A549 (cell line): ENCODE results near the gene TPP2. TPM values are rescaled to one million over a fixed set of nuclear protein-coding genes. Genes with fewer than 3 reads are reported as not detected.

ENCODE experiments used
- ATAC-seq, 2 experiments: fragments of 200-7000 bp in 1 of 2; fragments of >200 bp in 1 of 2; cut with Nextera tagmentation in 1 of 2; cut with Tn5 transposase in 1 of 2; 3 replicates each; pipeline versions ENCODE4 v1.8.0 to v1.9.1; 2018 to 2020; ENCODE audit warnings: mild to moderate bottlenecking in 1 of 2, moderate library complexity in 1 of 2
- CTCF ChIA-PET: fragments of 300-600 bp; sonication (Branson Sonifier 250); formaldehyde crosslinking; extraction: SDS; loops from one replicate; lab custom pipeline; 2021; ENCODE audit warnings: antibody characterized with exemption, inconsistent platforms; lab: Yijun Ruan, JAX
- POLR2A ChIA-PET: fragments of 350-600 bp; formaldehyde crosslinking; extraction: SDS; loops from one replicate; lab custom pipeline; 2021; ENCODE audit warnings: antibody characterized with exemption, inconsistent platforms; lab: Yijun Ruan, JAX
- DNase-seq, 2 experiments: peaks; one replicate each; pipeline versions ENCODE4 v3.0.0 to v3.0.0-alpha.2; 2011 to 2016; ENCODE audit warnings: low read depth in 1 of 2, low spot score in 1 of 2
- FAIRE-seq: peaks from 2 replicates; lab custom pipeline; 2011; peaks lifted over from hg19 to GRCh38; lab: Jason Lieb, UNC
- H3K27ac ChIP-seq, 2 experiments: fragments of >200 bp; sonication (Bioruptor Twin); formaldehyde crosslinking; 3 replicates each; pipeline ENCODE4 v1.5.1; 2016 to 2017
- H3K4me1 ChIP-seq: fragments of >200 bp; sonication (Bioruptor Twin); formaldehyde crosslinking; 3 replicates; pipeline ENCODE4 v1.6.1; 2016
- H3K4me2 ChIP-seq: fragments of >200 bp; sonication (Bioruptor Twin); formaldehyde crosslinking; 3 replicates; pipeline ENCODE4 v1.6.1; 2016
- H3K4me3 ChIP-seq: fragments of >200 bp; sonication (Bioruptor Twin); formaldehyde crosslinking; 3 replicates; pipeline ENCODE4 v1.5.1; 2016
- H3K9me3 ChIP-seq: fragments of >200 bp; sonication (Bioruptor Twin); formaldehyde crosslinking; 3 replicates; pipeline ENCODE4 v1.6.1; 2016
- CEBPB ChIP-seq, 2 experiments: fragments of >200 bp in 1 of 2; sonication (Bioruptor Twin) in 1 of 2; formaldehyde crosslinking in 1 of 2; IDR thresholded peaks; 2 replicates each; pipeline ENCODE4 v1.6.1; 2012 to 2016
- CHD2 ChIP-seq: fragments of 150-350 bp; IDR thresholded peaks from 2 replicates; pipeline ENCODE4 v1.6.1; 2014; ENCODE audit warnings: low read length; ENCODE audit not compliant: partially characterized antibody
- CHD4 ChIP-seq: fragments of 200-600 bp; sonication (generic); IDR thresholded peaks from 2 replicates; pipeline ENCODE4 v1.6.1; 2016; ENCODE audit warnings: antibody characterized with exemption, mild to moderate bottlenecking, borderline replicate concordance
- HEYL ChIP-seq: fragments of 250-450 bp; sonication (Bioruptor Pico); IDR thresholded peaks from 2 replicates; pipeline ENCODE4 v1.8.0; 2021; ENCODE audit warnings: mild to moderate bottlenecking, moderate library complexity
- HOXA7 ChIP-seq: fragments of 250-450 bp; sonication (Bioruptor Pico); IDR thresholded peaks from 2 replicates; pipeline ENCODE4 v1.5.0; 2020; ENCODE audit warnings: mild to moderate bottlenecking, moderate library complexity
- JUN ChIP-seq, 2 experiments: fragments of >200 bp; sonication (Bioruptor Twin); formaldehyde crosslinking; IDR thresholded peaks; 2 replicates in 1 of 2; 3 replicates in 1 of 2; pipeline ENCODE4 v1.6.1; 2016 to 2017
- JUNB ChIP-seq: fragments of >200 bp; sonication (Bioruptor Twin); formaldehyde crosslinking; IDR thresholded peaks from 2 replicates; pipeline ENCODE4 v1.6.1; 2016
- KDM1A ChIP-seq: fragments of 200-600 bp; sonication (generic); IDR thresholded peaks from 2 replicates; pipeline ENCODE4 v1.6.1; 2016; ENCODE audit warnings: low read depth, mild to moderate bottlenecking
- KDM5A ChIP-seq: fragments of 200-600 bp; sonication (generic); IDR thresholded peaks from 2 replicates; pipeline ENCODE4 v1.6.1; 2016; ENCODE audit warnings: antibody characterized with exemption, mild to moderate bottlenecking
- MAFK ChIP-seq: fragments of 450-650 bp; IDR thresholded peaks from 2 replicates; pipeline ENCODE4 v1.6.1; 2014; ENCODE audit not compliant: partially characterized antibody
- NFE2L2 ChIP-seq: fragments of 150-350 bp; conservative IDR thresholded peaks from 2 replicates; pipeline ENCODE4 v1.6.1; 2014; ENCODE audit warnings: low read length
- POLR2AphosphoS2 ChIP-seq: conservative IDR thresholded peaks from 2 replicates; pipeline ENCODE4 v1.6.1; 2012; ENCODE audit warnings: low read length, improper control_type of control experiment, inconsistent platforms
- RAD21 ChIP-seq, 2 experiments: fragments of >200 bp in 1 of 2; sonication (Bioruptor Twin) in 1 of 2; formaldehyde crosslinking in 1 of 2; IDR thresholded peaks in 1 of 2; conservative IDR thresholded peaks in 1 of 2; 2 replicates in 1 of 2; 3 replicates in 1 of 2; pipeline ENCODE4 v1.6.1; 2012 to 2018; ENCODE audit warnings: inconsistent platforms in 1 of 2
- SREBF2 ChIP-seq: fragments of 450-650 bp; IDR thresholded peaks from 2 replicates; pipeline ENCODE4 v1.6.1; 2014; ENCODE audit warnings: mild to moderate bottlenecking, moderate library complexity
- TP53 ChIP-seq: fragments of 250-450 bp; sonication (Bioruptor Pico); IDR thresholded peaks from 2 replicates; pipeline ENCODE4 v1.5.0; 2021; ENCODE audit warnings: mild to moderate bottlenecking, moderate library complexity
- WGBS: methylation state at CpG from one replicate; pipeline ENCODE4 v1.1.6; 2017; ENCODE audit errors: missing lambda C conversion rate; 5-methylcytosine and 5-hydroxymethylcytosine counted together
- polyA plus RNA-seq, 4 experiments: library from polyadenylated mRNA; depleted of rRNA in 3 of 4; stranded (reverse); fragments of >200 nt; fragmentation: RNase III in 1 of 4; extraction: RNeasy Plus Mini Kit Qiagen cat#74134 plus additional on column Dnase treatment in 1 of 4; gene quantifications; 2 replicates in 3 of 4; 3 replicates in 1 of 4; pipeline ENCODE4 v1.2.3, GENCODE V29; 2011 to 2017
- TF ChIP-seq, protein P1 (sequence below): fragments of 150-350 bp; IDR thresholded peaks from 2 replicates; pipeline ENCODE4 v1.6.1; 2014; ENCODE audit warnings: low read depth, mild to moderate bottlenecking, low read length
- TF ChIP-seq, protein P2 (sequence below): fragments of 200-600 bp; sonication (generic); IDR thresholded peaks from 2 replicates; pipeline ENCODE4 v1.6.1; 2016; ENCODE audit warnings: antibody characterized with exemption, mild to moderate bottlenecking, moderate library complexity
- TF ChIP-seq, protein P3 (sequence below): fragments of 250-450 bp; sonication (Bioruptor Pico); IDR thresholded peaks from 2 replicates; pipeline ENCODE4 v1.5.0; 2020; ENCODE audit warnings: low read depth, mild to moderate bottlenecking, moderate library complexity
- TF ChIP-seq, protein P4 (sequence below): fragments of >200 bp; sonication (Bioruptor Twin); formaldehyde crosslinking; IDR thresholded peaks from 2 replicates; pipeline ENCODE4 v1.6.1; 2016
- TF ChIP-seq, protein P5 (sequence below): fragments of >200 bp; sonication (Bioruptor Twin); formaldehyde crosslinking; IDR thresholded peaks from 3 replicates; pipeline ENCODE4 v1.5.1; 2016

TPP2 gene
- polyA plus RNA-seq, 2 of the 4 experiments (the other 2 are of a cell fraction), result 18.6 to 28.4 TPM

DNA sequence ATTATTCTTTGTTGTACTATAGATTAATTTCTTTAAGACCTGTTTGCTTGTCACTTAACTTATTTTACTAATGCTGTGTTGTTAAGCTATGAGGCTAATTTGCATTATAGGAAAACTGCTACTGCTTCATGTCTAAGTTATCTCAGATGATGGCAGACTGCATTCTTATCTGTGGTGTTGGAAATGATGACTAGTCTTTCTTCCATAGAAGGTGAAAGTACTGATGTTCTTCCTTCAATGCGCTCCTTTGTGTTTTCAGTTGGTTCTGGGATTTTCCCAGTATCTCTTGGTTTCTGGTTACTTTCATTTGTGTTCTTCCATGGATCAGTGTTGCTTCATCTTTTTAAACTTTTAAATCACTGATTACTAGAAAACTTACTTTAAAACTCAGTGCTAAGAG is 46.9 kb downstream of the TPP2 start (continued):
- TF ChIP-seq, protein P1, sequence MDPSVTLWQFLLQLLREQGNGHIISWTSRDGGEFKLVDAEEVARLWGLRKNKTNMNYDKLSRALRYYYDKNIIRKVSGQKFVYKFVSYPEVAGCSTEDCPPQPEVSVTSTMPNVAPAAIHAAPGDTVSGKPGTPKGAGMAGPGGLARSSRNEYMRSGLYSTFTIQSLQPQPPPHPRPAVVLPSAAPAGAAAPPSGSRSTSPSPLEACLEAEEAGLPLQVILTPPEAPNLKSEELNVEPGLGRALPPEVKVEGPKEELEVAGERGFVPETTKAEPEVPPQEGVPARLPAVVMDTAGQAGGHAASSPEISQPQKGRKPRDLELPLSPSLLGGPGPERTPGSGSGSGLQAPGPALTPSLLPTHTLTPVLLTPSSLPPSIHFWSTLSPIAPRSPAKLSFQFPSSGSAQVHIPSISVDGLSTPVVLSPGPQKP, result no peak
- TF ChIP-seq KDM5A, result no peak
- TF ChIP-seq HOXA7 (CRISPR knock-in tag), result no peak
- no peak for TF ChIP-seq CHD4
- TF ChIP-seq, protein P2, sequence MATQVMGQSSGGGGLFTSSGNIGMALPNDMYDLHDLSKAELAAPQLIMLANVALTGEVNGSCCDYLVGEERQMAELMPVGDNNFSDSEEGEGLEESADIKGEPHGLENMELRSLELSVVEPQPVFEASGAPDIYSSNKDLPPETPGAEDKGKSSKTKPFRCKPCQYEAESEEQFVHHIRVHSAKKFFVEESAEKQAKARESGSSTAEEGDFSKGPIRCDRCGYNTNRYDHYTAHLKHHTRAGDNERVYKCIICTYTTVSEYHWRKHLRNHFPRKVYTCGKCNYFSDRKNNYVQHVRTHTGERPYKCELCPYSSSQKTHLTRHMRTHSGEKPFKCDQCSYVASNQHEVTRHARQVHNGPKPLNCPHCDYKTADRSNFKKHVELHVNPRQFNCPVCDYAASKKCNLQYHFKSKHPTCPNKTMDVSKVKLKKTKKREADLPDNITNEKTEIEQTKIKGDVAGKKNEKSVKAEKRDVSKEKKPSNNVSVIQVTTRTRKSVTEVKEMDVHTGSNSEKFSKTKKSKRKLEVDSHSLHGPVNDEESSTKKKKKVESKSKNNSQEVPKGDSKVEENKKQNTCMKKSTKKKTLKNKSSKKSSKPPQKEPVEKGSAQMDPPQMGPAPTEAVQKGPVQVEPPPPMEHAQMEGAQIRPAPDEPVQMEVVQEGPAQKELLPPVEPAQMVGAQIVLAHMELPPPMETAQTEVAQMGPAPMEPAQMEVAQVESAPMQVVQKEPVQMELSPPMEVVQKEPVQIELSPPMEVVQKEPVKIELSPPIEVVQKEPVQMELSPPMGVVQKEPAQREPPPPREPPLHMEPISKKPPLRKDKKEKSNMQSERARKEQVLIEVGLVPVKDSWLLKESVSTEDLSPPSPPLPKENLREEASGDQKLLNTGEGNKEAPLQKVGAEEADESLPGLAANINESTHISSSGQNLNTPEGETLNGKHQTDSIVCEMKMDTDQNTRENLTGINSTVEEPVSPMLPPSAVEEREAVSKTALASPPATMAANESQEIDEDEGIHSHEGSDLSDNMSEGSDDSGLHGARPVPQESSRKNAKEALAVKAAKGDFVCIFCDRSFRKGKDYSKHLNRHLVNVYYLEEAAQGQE, result no peak

DNA sequence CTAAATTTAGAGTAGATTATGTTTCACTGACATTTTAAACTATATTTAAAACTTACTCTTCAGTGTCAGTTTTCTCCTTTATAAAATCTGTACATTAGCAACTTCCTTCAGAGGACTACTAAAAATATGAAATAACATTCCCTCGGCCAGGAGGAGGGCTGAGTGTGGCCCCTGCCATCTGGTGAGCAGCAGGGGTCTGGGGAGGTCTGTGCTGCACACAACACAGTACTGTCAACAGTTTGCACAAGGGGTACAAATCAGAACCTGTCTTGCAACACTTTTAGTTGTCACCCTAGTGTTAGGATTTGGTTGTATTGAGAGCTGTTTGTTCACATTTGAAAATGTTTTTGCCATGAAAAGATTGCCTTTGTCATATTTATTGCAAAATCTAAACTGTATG is 48.9 kb downstream of the TPP2 start:
- POLR2A ChIA-PET, result no interaction called here
- DNase-seq (no peak), FAIRE-seq (no peak), ATAC-seq (no peak)
- Histone ChIP-seq H3K4me1 (no peaks in the 10 kb centered on the region), H3K9me3 (no peaks in the 10 kb centered on the region), H3K4me2 (no peak overlapping the region), H3K4me3 (no peak overlapping the region), H3K27ac (no peak overlapping the region)
- CTCF ChIA-PET, result no interaction called here
- WGBS, result 75% methylated on average over 1 of the region's 1 CpG
- TF ChIP-seq NFE2L2 (no peak), JUN (IDR thresholded peaks at IDR 0.05) (no peak)
- TF ChIP-seq, protein P3, sequence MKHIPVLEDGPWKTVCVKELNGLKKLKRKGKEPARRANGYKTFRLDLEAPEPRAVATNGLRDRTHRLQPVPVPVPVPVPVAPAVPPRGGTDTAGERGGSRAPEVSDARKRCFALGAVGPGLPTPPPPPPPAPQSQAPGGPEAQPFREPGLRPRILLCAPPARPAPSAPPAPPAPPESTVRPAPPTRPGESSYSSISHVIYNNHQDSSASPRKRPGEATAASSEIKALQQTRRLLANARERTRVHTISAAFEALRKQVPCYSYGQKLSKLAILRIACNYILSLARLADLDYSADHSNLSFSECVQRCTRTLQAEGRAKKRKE (CRISPR knock-in tag), result no peak

DNA sequence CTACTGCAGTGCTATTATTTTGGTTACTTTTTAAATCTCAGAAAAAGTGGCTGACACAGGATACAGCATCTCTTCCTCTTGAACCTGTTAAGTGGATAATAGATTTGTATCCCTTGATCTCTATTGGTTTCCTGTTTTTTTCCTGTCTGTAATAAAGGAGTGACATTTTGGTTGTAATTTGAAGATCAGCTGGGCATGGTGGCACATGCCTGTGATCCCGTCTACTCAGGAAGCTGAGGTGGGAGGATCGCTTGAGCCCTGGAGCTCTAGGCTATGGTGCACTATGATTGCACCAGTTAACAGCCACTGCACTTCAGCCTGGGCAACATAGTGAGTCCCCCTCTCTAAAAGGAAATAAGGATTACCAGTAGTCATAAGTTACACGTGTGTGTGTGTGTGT is 51.3 kb downstream of the TPP2 start:
- no peak overlapping the region for H3K27ac ChIP-seq
- POLR2A ChIA-PET, result no interaction called here
- CTCF ChIA-PET, result interaction anchor here (0.6 kb wide), 2 partner anchors 33 to 54 kb away, joined by 3 read pairs; no protein-coding TSS in a partner anchor
- FAIRE-seq (no peak), DNase-seq (no peak), ATAC-seq (no peak)
- no peak overlapping the region for H3K4me3 ChIP-seq
- TF ChIP-seq, protein P4, sequence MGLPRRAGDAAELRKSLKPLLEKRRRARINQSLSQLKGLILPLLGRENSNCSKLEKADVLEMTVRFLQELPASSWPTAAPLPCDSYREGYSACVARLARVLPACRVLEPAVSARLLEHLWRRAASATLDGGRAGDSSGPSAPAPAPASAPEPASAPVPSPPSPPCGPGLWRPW, result no peak
- TF ChIP-seq RAD21 (conservative IDR thresholded peaks at IDR 0.05 in 1 of 2, IDR thresholded peaks at IDR 0.05 in 1 of 2) (no peak), HOXA7 (CRISPR knock-in tag) (no peak), MAFK (no peak), HEYL (no peak), SREBF2 (no peak), TP53 (CRISPR knock-in tag) (no peak), JUNB (no peak), KDM5A (no peak), KDM1A (no peak), CHD2 (no peak), POLR2AphosphoS2 (no peak), CEBPB (IDR thresholded peaks at IDR 0.05) (no peak)
- TF ChIP-seq, protein P3 (CRISPR knock-in tag), result no peak
- TF ChIP-seq, protein P5, sequence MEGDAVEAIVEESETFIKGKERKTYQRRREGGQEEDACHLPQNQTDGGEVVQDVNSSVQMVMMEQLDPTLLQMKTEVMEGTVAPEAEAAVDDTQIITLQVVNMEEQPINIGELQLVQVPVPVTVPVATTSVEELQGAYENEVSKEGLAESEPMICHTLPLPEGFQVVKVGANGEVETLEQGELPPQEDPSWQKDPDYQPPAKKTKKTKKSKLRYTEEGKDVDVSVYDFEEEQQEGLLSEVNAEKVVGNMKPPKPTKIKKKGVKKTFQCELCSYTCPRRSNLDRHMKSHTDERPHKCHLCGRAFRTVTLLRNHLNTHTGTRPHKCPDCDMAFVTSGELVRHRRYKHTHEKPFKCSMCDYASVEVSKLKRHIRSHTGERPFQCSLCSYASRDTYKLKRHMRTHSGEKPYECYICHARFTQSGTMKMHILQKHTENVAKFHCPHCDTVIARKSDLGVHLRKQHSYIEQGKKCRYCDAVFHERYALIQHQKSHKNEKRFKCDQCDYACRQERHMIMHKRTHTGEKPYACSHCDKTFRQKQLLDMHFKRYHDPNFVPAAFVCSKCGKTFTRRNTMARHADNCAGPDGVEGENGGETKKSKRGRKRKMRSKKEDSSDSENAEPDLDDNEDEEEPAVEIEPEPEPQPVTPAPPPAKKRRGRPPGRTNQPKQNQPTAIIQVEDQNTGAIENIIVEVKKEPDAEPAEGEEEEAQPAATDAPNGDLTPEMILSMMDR, result no peak
- no peak overlapping the region for H3K4me2 ChIP-seq
- peaks cover 11% of the 10 kb centered on the region for H3K4me1 ChIP-seq
- WGBS, result 91% methylated on average over 3 of the region's 3 CpGs
- H3K9me3 ChIP-seq, result no peaks in the 10 kb centered on the region
